Measurements from ENCODE around the gene RIMS4.

RIMS4 gene

GRCh38 chr20:44703183-44703925, 107.0 kb downstream of the RIMS4 start:
- FAIRE-seq (no peak), DNase-seq (ENCODE audit: low spot score) (no peak)

GRCh38 chr20:44702776-44703175, 107.6 kb downstream of the RIMS4 start:
- FAIRE-seq, result no peak
- peak; percentile 68 for DNase-seq (ENCODE audit: low spot score)

DNA sequence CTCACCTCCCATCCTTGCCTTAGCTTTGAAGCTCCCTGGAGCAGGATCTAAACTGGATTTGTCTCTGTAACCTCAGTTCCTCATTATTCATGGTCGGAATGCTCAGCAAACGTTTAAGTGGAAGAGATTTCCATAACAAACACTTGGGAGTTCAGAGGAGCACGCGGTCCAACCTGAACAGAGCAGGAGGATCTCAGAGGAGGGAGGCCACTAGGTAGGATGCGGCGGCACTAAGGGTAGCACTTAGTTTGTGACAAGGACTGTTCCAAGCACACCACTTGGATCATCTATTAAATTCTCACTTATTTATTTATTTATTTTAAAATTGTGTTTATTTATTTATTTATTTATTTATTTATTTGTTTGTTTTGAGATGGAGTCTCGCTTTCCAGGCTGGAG, 108.5 kb downstream of the RIMS4 start:
- no peak for FAIRE-seq
- no peak for DNase-seq (ENCODE audit: low spot score)

All from urothelium cell line (cell line).